Fibroblast of villous mesenchyme (primary cell): ENCODE measurements around the gene MDFIC. TPM values are rescaled to one million over a fixed set of nuclear protein-coding genes. Genes with fewer than 3 reads are reported as not detected.

Source experiments
- DNase-seq: peaks from one replicate; pipeline ENCODE4 v3.0.0-alpha.2; 2010; ENCODE audit warnings: low read depth
- H3K4me3 ChIP-seq: 2 replicates; pipeline ENCODE4 v1.5.1; 2011; ENCODE audit warnings: low read depth, mild to moderate bottlenecking, low read length
- CTCF ChIP-seq: IDR thresholded peaks from 2 replicates; pipeline ENCODE4 v1.5.1; 2012; ENCODE audit warnings: low read depth, mild to moderate bottlenecking, low read length; ENCODE audit not compliant: insufficient read depth
- total RNA-seq: library from RNA; depleted of rRNA; stranded (reverse); fragments of >200 nt; gene quantifications from 2 replicates; pipeline ENCODE4 v1.2.3, GENCODE V29; 2012

The MDFIC gene
- total RNA-seq, 1 donor: 39.3 TPM

GRCh38 chr7:114938785-114939184 lies 16.9 kb downstream of the MDFIC start:
- TF ChIP-seq CTCF: no peak
- no peak for DNase-seq
- no peak overlapping the region for H3K4me3 ChIP-seq

GRCh38 chr7:114939484-114940097 lies 17.7 kb downstream of the MDFIC start:
- H3K4me3 ChIP-seq: no peak overlapping the region
- no peak for TF ChIP-seq CTCF
- DNase-seq: no peak

- no peak for TF ChIP-seq CTCF
- DNase-seq: no peak
- H3K4me3 ChIP-seq: no peak overlapping the region
These were observed 18.3 kb downstream of the MDFIC start for GRCh38 chr7:114940220-114940619.

GRCh38 chr7:114941692-114942091 lies 19.8 kb downstream of the MDFIC start:
- no peak for TF ChIP-seq CTCF
- no peak for DNase-seq
- no peak overlapping the region for H3K4me3 ChIP-seq

- no peak for TF ChIP-seq CTCF
- no peak for DNase-seq
- H3K4me3 ChIP-seq: no peak overlapping the region
These were observed 20.7 kb downstream of the MDFIC start for GRCh38 chr7:114942446-114943175.

- no peak for DNase-seq
- no peak for TF ChIP-seq CTCF
These were observed 21.6 kb downstream of the MDFIC start for GRCh38 chr7:114943530-114943929.

More at GRCh38 chr7:114943530-114943929, 21.6 kb downstream of the MDFIC start:
- H3K4me3 ChIP-seq: no peak overlapping the region
